ENCODE measurements around the gene CD2BP2. TPM values are rescaled to one million over a fixed set of nuclear protein-coding genes. Genes with fewer than 3 reads are reported as not detected.
A peak's percentile ranks its signal among the peaks of the same experiment; 100 is the strongest.

CD2BP2 gene
- total and polyA plus RNA-seq, 2 of the 8 experiments (the other 6 are each of a cell fraction or from before 2014, with no cell fraction given) = 22.4 to 55.3 TPM

DNA sequence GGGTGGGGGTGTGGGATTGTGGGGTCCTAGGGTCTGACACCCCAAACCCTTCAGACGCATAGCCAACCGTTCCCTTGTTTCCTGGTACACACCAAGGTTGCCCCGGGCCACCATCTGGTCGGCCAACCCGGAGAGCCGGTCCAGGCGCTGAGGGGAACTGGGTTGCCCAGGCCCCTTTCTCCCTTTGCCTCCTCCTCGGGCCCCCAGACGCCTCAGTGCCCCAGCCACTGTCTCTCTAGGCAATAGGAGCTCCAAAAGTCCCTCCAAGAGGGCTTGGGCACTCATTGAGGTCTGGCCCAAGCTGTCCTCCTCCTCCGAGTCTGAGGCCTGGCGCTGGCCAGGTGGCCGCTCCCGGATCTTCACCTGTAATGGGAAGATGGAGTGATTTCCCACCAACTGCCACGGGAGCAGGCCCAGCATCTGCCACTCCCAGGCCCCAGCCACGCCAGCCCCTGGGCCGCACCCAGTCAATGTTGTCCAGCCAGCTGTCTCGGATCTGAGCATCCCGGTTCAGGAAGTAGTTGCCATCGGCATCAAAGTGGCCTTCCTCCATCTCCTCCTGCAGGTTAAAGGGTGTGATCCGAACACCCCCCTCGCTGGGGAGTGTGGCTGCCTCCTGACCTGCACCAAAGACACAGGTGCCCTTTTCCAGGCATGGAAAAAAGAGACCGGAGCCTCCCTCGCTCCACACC lies 1.5 kb downstream of the CD2BP2 start:
- H2BK20ac ChIP-seq (ENCODE audit: low read length) = no peak overlapping the region
- no peak overlapping the region for H2AFZ ChIP-seq (ENCODE audit: low read length)
- no peak overlapping the region for H4K8ac ChIP-seq (ENCODE audit: extremely low read depth, insufficient read depth, low read length)
- H4K91ac ChIP-seq (replicated peaks; ENCODE audit: insufficient read length, low read length) = no peak overlapping the region
- no peak overlapping the region for H3K18ac ChIP-seq (ENCODE audit: extremely low read depth, low read length)
- peak overlapping the region in 1 of 4 experiments; percentile 91; a peak in 1 of 7 replicates for H3K9ac ChIP-seq (replicated peaks in 1 of 4; ENCODE audit: extremely low read depth in 1 of 4, low read depth in 3 of 4, low read length in 3 of 4)
- peaks cover 11% of the 10 kb centered on the region for H3K23me2 ChIP-seq (ENCODE audit: low read depth, low read length)
- H2BK15ac ChIP-seq (ENCODE audit: low read length) = no peak overlapping the region
- no peak overlapping the region for H3K56ac ChIP-seq (replicated peaks; ENCODE audit: insufficient read length, low read depth, low read length)
- H2BK12ac ChIP-seq (ENCODE audit: low read depth, low read length) = no peak overlapping the region
- no peaks in the 10 kb centered on the region; the same call in 1 of the 2 replicates for H3K79me1 ChIP-seq (ENCODE audit: low read depth, low read length)
- H2BK5ac ChIP-seq (ENCODE audit: low read depth, low read length) = no peak overlapping the region
- no peak overlapping the region for H2BK120ac ChIP-seq (replicated peaks; ENCODE audit: low read depth, low read length)
- no peaks in the 10 kb centered on the region for H3K9me3 ChIP-seq (ENCODE audit: insufficient read depth in 2 of 2, low read depth in 1 of 2, low read length in 1 of 2)
- H3K27me3 ChIP-seq (replicated peaks in 1 of 4; ENCODE audit: control insufficient read depth in 3 of 4, extremely low read depth in 1 of 4, insufficient read depth in 3 of 4, low read length in 3 of 4) = no peaks in the 10 kb centered on the region
- no peak overlapping the region for H3K14ac ChIP-seq (ENCODE audit: insufficient read length)
- ChIA-PET CTCF (ENCODE audit: partially characterized antibody) (interaction anchor here (0.8 to 3.5 kb wide), 7 partner anchors 11 to 67 kb away, joined by 3 to 20 read pairs (median 3); no protein-coding TSS in a partner anchor), POLR2A (ENCODE audit: partially characterized antibody) (interaction anchor here (1.1 to 7.9 kb wide), 14 partner anchors 9 to 181 kb away, joined by 3 to 79 read pairs (median 6); partner anchors contain the start of genes TBC1D10B, ZNF48 and ZNF747)
- no peak overlapping the region for H3K4ac ChIP-seq (replicated peaks; ENCODE audit: insufficient read length, low read depth, low read length)
- peaks cover 14 to 37% (median 31%) of the 10 kb centered on the region in 4 experiments for H3K36me3 ChIP-seq (ENCODE audit: control insufficient read depth in 2 of 4, insufficient read depth in 4 of 4, low read length in 3 of 4)
- peak overlapping the region in 3 of 4 experiments; percentile 51 to 93 (median 88); a peak in 5 of 8 replicates for H3K4me3 ChIP-seq (ENCODE audit: extremely low read depth in 1 of 4, insufficient read depth in 2 of 4, low read depth in 3 of 4, low read length in 4 of 4)
- H2AK5ac ChIP-seq (ENCODE audit: low read depth, low read length) = no peak overlapping the region
- H3K4me2 ChIP-seq (ENCODE audit: insufficient read depth in 1 of 2, low read depth in 2 of 2, low read length in 2 of 2) = peak overlapping the region; percentile 61 to 88; a peak in 3 of 4 replicates
- WGBS, 2 experiments (ENCODE audit: extremely low coverage in 1 of 2, insufficient coverage in 1 of 2, insufficient read length in 1 of 2, insufficient replicate concordance in 2 of 2, low coverage in 1 of 2, low lambda C conversion rate in 2 of 2, missing lambda C conversion rate in 1 of 2) = 91% methylated on average over 21 of the region's 23 CpGs; no CpG with 5 or more reads in 1 of the 2 experiments
- FAIRE-seq (no peak), DNase-seq (ENCODE audit: low read depth in 1 of 2, low spot score in 2 of 2) (no peak)
- H4K20me1 ChIP-seq (replicated peaks in 1 of 2; ENCODE audit: control insufficient read depth in 1 of 2, insufficient read depth in 2 of 2, low read length in 2 of 2) = peaks cover 3 to 4% of the 10 kb centered on the region in 2 experiments
- no peak overlapping the region for H3K27ac ChIP-seq (ENCODE audit: low read depth, low read length)
- H3K4me1 ChIP-seq (replicated peaks in 1 of 4; ENCODE audit: control insufficient read depth in 3 of 4, insufficient read depth in 4 of 4, low read length in 3 of 4) = peaks cover 0 to 12% (median 6%) of the 10 kb centered on the region in 4 experiments; a peak in 5 of 7 replicates
- peaks cover 0 to 14% of the 10 kb centered on the region in 2 experiments; a peak in 2 of 4 replicates for H3K79me2 ChIP-seq (ENCODE audit: control insufficient read depth in 1 of 2, insufficient read depth in 2 of 2, low read length in 2 of 2)
- no peak overlapping the region for H3K23ac ChIP-seq (ENCODE audit: insufficient read length)
- no peak overlapping the region for H4K5ac ChIP-seq (ENCODE audit: insufficient read length, low read depth, low read length)
- TF ChIP-seq RBBP5 (IDR thresholded peaks at IDR 0.05; ENCODE audit: borderline replicate concordance, low read depth, low read length) (no peak), CBX8 (IDR thresholded peaks at IDR 0.05; ENCODE audit: borderline replicate concordance, low read depth, low read length) (no peak)

All from H1 (cell line).